Muscle layer of colon (tissue), 2 donors: ENCODE results near the gene ARHGEF6.

Experiments used
- H3K27ac ChIP-seq: one replicate; pipeline ENCODE4 v1.7.0; 2013; ENCODE audit warnings: low read depth, mild to moderate bottlenecking, low read length, moderate library complexity
- H3K27me3 ChIP-seq, 2 donors: one replicate each; pipeline ENCODE4 v1.7.0; 2013; ENCODE audit warnings: low read length in 2 of 2, mild to moderate bottlenecking in 2 of 2; ENCODE audit not compliant: insufficient read depth in 2 of 2, control insufficient read depth in 1 of 2
- H3K36me3 ChIP-seq: one replicate; pipeline ENCODE4 v1.7.0; 2013; ENCODE audit warnings: mild to moderate bottlenecking, low read length; ENCODE audit not compliant: insufficient read depth
- H3K4me1 ChIP-seq: one replicate; pipeline ENCODE4 v1.7.0; 2013; ENCODE audit warnings: mild to moderate bottlenecking, low read length; ENCODE audit not compliant: insufficient read depth
- H3K4me3 ChIP-seq, 2 donors: one replicate each; pipeline ENCODE4 v1.7.0; 2013; ENCODE audit warnings: low read length in 2 of 2, low read depth in 1 of 2, mild to moderate bottlenecking in 1 of 2, moderate library complexity in 1 of 2
- H3K9ac ChIP-seq: one replicate; pipeline ENCODE4 v1.7.0; 2013; ENCODE audit warnings: low read length
- H3K9me3 ChIP-seq: one replicate; pipeline ENCODE4 v1.7.0; 2013; ENCODE audit warnings: mild to moderate bottlenecking, low read length
- donor health status: abdominal sarcoma.
- donor health status: Adenocarcinoma of cecum.

Gene ARHGEF6

DNA sequence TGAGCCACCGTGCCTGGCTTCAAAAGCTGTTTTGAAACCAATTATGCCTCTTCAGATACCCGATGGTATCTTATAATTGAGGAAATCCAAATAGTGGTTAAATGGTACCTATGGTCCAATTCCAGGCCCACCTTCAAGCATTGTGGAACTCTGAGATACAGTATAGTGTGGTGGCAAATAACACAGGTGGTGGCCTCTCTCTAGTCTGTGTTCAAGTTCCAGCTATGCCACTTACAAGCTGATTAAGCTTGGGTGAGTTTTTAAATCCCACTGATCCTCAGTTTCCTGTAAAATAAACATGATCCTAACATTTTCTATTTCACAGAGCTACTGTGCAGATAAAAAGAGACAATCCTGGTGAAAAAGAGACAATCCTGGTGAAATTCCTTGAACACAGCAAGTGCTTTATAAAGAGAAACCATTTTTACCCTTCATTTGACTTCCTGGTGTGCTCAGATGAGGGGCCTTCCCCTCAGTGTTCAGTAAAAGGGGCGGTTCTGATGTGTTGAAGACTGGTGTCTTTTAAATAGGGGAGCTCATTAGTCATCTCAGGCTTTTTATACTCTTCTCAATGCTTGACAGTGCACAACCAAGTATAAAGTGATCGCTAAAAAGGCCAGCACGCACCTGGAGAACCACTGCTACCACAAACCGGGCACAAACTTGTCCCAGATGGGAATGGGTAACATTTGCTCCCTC lies 163.6 kb downstream of the ARHGEF6 start:
- H3K27me3 ChIP-seq = no peaks in the 10 kb centered on the region
- no peak overlapping the region for H3K27ac ChIP-seq
- H3K9ac ChIP-seq = no peak overlapping the region
- H3K4me3 ChIP-seq = no peak overlapping the region
- H3K4me1 ChIP-seq = no peaks in the 10 kb centered on the region
- H3K36me3 ChIP-seq = no peaks in the 10 kb centered on the region
- H3K9me3 ChIP-seq = no peaks in the 10 kb centered on the region
